IMR-90 (cell line): ENCODE measurements around the gene DYSF. TPM values are rescaled to one million over a fixed set of nuclear protein-coding genes. Genes with fewer than 3 reads are reported as not detected.

Experiments
- ATAC-seq: fragments of 200-7000 bp; cut with Tn5 transposase; 2 replicates; pipeline ENCODE4 v1.9.1; 2020; ENCODE audit warnings: low read depth, mild to moderate bottlenecking, moderate library complexity
- BruUV-seq: library from RNA; stranded (reverse); fragments of 400-500 nt; replicated peaks from 2 replicates; lab custom pipeline; 2021; lab: Mats Ljungman, UMichigan
- CTCF ChIA-PET: fragments of 300-600 bp; formaldehyde crosslinking; extraction: SDS; loops from one replicate; lab custom pipeline; 2021; ENCODE audit warnings: antibody characterized with exemption; lab: Yijun Ruan, JAX
- POLR2A ChIA-PET: fragments of 300-600 bp; sonication (Branson Sonifier 250); formaldehyde crosslinking; loops from one replicate; lab custom pipeline; 2022; ENCODE audit warnings: antibody characterized with exemption; ENCODE audit not compliant: unreplicated experiment; lab: Charles Lee
- DNase-seq: peaks from one replicate; pipeline ENCODE4 v3.0.0; 2013
- H2AFZ ChIP-seq: replicated peaks from 2 replicates; pipeline ENCODE3; 2013; ENCODE audit warnings: low read length, mild to moderate bottlenecking; ENCODE audit not compliant: poor library complexity
- H2AK5ac ChIP-seq: 2 replicates; pipeline ENCODE4 v1.6.1; 2013; ENCODE audit warnings: low read depth, low read length, inconsistent platforms
- H2AK9ac ChIP-seq: replicated peaks from 2 replicates; pipeline ENCODE3; 2013; ENCODE audit warnings: mild to moderate bottlenecking, low read depth, low read length, moderate library complexity; ENCODE audit not compliant: poor library complexity
- H2BK120ac ChIP-seq: 2 replicates; pipeline ENCODE4 v1.6.1; 2013; ENCODE audit warnings: low read depth, low read length, inconsistent platforms
- H2BK15ac ChIP-seq: 3 replicates; pipeline ENCODE4 v1.6.1; 2013; ENCODE audit warnings: low read depth, low read length, inconsistent platforms
- H2BK20ac ChIP-seq: 2 replicates; pipeline ENCODE4 v1.6.1; 2013; ENCODE audit warnings: low read depth, mild to moderate bottlenecking, inconsistent platforms, low read length, moderate library complexity
- H2BK5ac ChIP-seq: 2 replicates; pipeline ENCODE4 v1.6.1; 2013; ENCODE audit warnings: mild to moderate bottlenecking, low read depth, low read length, inconsistent platforms; ENCODE audit not compliant: poor library complexity, severe bottlenecking
- H3K14ac ChIP-seq: replicated peaks from 2 replicates; pipeline ENCODE4 v1.6.1; 2013; ENCODE audit warnings: low read depth, low read length, inconsistent platforms
- H3K18ac ChIP-seq: 2 replicates; pipeline ENCODE4 v1.6.1; 2013; ENCODE audit warnings: low read depth, low read length, control low read depth
- H3K23ac ChIP-seq: 2 replicates; pipeline ENCODE4 v1.6.1; 2013; ENCODE audit warnings: low read depth, low read length, inconsistent platforms
- H3K27ac ChIP-seq: 2 replicates; pipeline ENCODE4 v1.5.1; 2013; ENCODE audit warnings: mild to moderate bottlenecking, control low read depth, low read length; ENCODE audit not compliant: insufficient read depth
- H3K27me3 ChIP-seq: 2 replicates; pipeline ENCODE4 v1.6.1; 2013; ENCODE audit warnings: low read length; ENCODE audit not compliant: control insufficient read depth, insufficient read depth
- H3K36me3 ChIP-seq: 2 replicates; pipeline ENCODE4 v1.6.1; 2013; ENCODE audit warnings: low read length, mixed read lengths; ENCODE audit not compliant: control insufficient read depth, insufficient read depth
- H3K4ac ChIP-seq: 2 replicates; pipeline ENCODE4 v1.6.1; 2013; ENCODE audit warnings: low read depth, low read length, inconsistent platforms
- H3K4me1 ChIP-seq: 2 replicates; pipeline ENCODE4 v1.6.1; 2013; ENCODE audit warnings: low read length, mixed read lengths; ENCODE audit not compliant: control insufficient read depth, insufficient read depth
- H3K4me2 ChIP-seq: 2 replicates; pipeline ENCODE4 v1.6.1; 2013; ENCODE audit warnings: low read depth, mild to moderate bottlenecking, control low read depth, low read length, moderate library complexity
- H3K4me3 ChIP-seq: 2 replicates; pipeline ENCODE4 v1.5.1; 2013; ENCODE audit warnings: low read depth, mild to moderate bottlenecking, control low read depth, low read length, moderate library complexity; ENCODE audit not compliant: insufficient read depth
- H3K56ac ChIP-seq: 2 replicates; pipeline ENCODE4 v1.6.1; 2013; ENCODE audit warnings: low read length, inconsistent platforms; ENCODE audit not compliant: insufficient read depth; ENCODE audit errors: extremely low read depth
- H3K79me1 ChIP-seq, 2 experiments: 2 replicates each; pipeline ENCODE4 v1.6.1; 2013; ENCODE audit warnings: low read length in 2 of 2, inconsistent platforms in 1 of 2, low read depth in 1 of 2
- H3K9ac ChIP-seq: 2 replicates; pipeline ENCODE4 v1.6.1; 2013; ENCODE audit warnings: low read depth, low read length, control low read depth
- H3K9me1 ChIP-seq: 2 replicates; pipeline ENCODE4 v1.6.1; 2013; ENCODE audit warnings: low read length, inconsistent platforms; ENCODE audit not compliant: insufficient read depth
- H3K9me3 ChIP-seq: 2 replicates; pipeline ENCODE4 v1.6.1; 2013; ENCODE audit warnings: low read length; ENCODE audit not compliant: control insufficient read depth, insufficient read depth
- H4K20me1 ChIP-seq: 2 replicates; pipeline ENCODE4 v1.6.1; 2013; ENCODE audit warnings: low read length, inconsistent platforms; ENCODE audit not compliant: insufficient read depth
- H4K5ac ChIP-seq: 2 replicates; pipeline ENCODE4 v1.6.1; 2013; ENCODE audit warnings: mild to moderate bottlenecking, low read depth, low read length, control low read depth
- H4K8ac ChIP-seq, 2 experiments: 2 replicates each; pipeline ENCODE4 v1.6.1; 2013; ENCODE audit warnings: low read depth in 2 of 2, low read length in 2 of 2, control low read depth in 1 of 2, inconsistent platforms in 1 of 2
- H4K91ac ChIP-seq: 2 replicates; pipeline ENCODE4 v1.6.1; 2013; ENCODE audit warnings: low read depth, low read length, inconsistent platforms; ENCODE audit not compliant: insufficient read depth
- BHLHE40 ChIP-seq: fragments of 150-350 bp; IDR thresholded peaks from 2 replicates; pipeline ENCODE4 v1.6.1; 2016; ENCODE audit warnings: mild to moderate bottlenecking, low read depth, low read length
- CEBPB ChIP-seq: IDR thresholded peaks from 2 replicates; pipeline ENCODE4 v1.6.1; 2012; ENCODE audit warnings: low read depth, low read length, improper control_type of control experiment
- CHD1 ChIP-seq: IDR thresholded peaks from 2 replicates; pipeline ENCODE4 v1.6.1; 2012; ENCODE audit warnings: low read depth, low read length, improper control_type of control experiment
- CTCF ChIP-seq: conservative IDR thresholded peaks from 2 replicates; pipeline ENCODE4 v1.5.1; 2012; ENCODE audit warnings: mild to moderate bottlenecking, low read depth, low read length, improper control_type of control experiment
- ELK1 ChIP-seq: fragments of 150-350 bp; IDR thresholded peaks from 2 replicates; pipeline ENCODE4 v1.6.1; 2016; ENCODE audit warnings: low read depth, mild to moderate bottlenecking, low read length, moderate library complexity, borderline replicate concordance
- FOS ChIP-seq: fragments of 150-350 bp; IDR thresholded peaks from 2 replicates; pipeline ENCODE4 v1.6.1; 2016; ENCODE audit warnings: low read depth, low read length
- MAFK ChIP-seq: IDR thresholded peaks from 2 replicates; pipeline ENCODE4 v1.6.1; 2012; ENCODE audit warnings: low read depth, low read length, improper control_type of control experiment
- MAZ ChIP-seq: IDR thresholded peaks from 2 replicates; pipeline ENCODE4 v1.6.1; 2012; ENCODE audit warnings: low read depth, mild to moderate bottlenecking, low read length, improper control_type of control experiment, moderate library complexity, borderline replicate concordance
- MXI1 ChIP-seq: IDR thresholded peaks from 2 replicates; pipeline ENCODE4 v1.6.1; 2012; ENCODE audit warnings: low read depth, mild to moderate bottlenecking, low read length, moderate library complexity, borderline replicate concordance
- NFE2L2 ChIP-seq: fragments of 150-350 bp; IDR thresholded peaks from 2 replicates; pipeline ENCODE4 v1.6.1; 2016; ENCODE audit warnings: low read depth, mild to moderate bottlenecking, low read length
- POLR2A ChIP-seq: IDR thresholded peaks from 2 replicates; pipeline ENCODE4 v1.6.1; 2012; ENCODE audit warnings: mild to moderate bottlenecking, low read depth, low read length
- RAD21 ChIP-seq: IDR thresholded peaks from 2 replicates; pipeline ENCODE4 v1.6.1; 2012; ENCODE audit warnings: low read length, improper control_type of control experiment
- RCOR1 ChIP-seq: IDR thresholded peaks from 2 replicates; pipeline ENCODE4 v1.6.1; 2012; ENCODE audit warnings: mild to moderate bottlenecking, low read length, improper control_type of control experiment; ENCODE audit not compliant: insufficient replicate concordance
- RFX5 ChIP-seq: IDR thresholded peaks from 2 replicates; pipeline ENCODE4 v1.8.0; 2012; ENCODE audit warnings: low read depth, mild to moderate bottlenecking, low read length, moderate library complexity
- SMC3 ChIP-seq: fragments of 150-350 bp; IDR thresholded peaks from 2 replicates; pipeline ENCODE4 v1.6.1; 2016; ENCODE audit warnings: low read depth, mild to moderate bottlenecking, antibody characterized with exemption, low read length, moderate library complexity
- USF2 ChIP-seq: fragments of 150-350 bp; IDR thresholded peaks from 2 replicates; pipeline ENCODE4 v1.6.1; 2017; ENCODE audit warnings: mild to moderate bottlenecking, antibody characterized with exemption, low read length, low read depth
- WGBS, 2 experiments: methylation state at CpG; one replicate each; pipeline versions ENCODE4 v1.1.5 to v1.1.7; 2013; ENCODE audit warnings: missing lambda C conversion rate in 2 of 2; ENCODE audit not compliant: insufficient read length in 1 of 2; ENCODE audit errors: extremely low coverage in 2 of 2; 5-methylcytosine and 5-hydroxymethylcytosine counted together
- dilution Hi-C: fragments of 300-500 bp; cut with HindIII; formaldehyde crosslinking; loops from one replicate; pipeline ENCODE4 v1.14.3; 2018; ENCODE audit warnings: low sequenced_read_pairs; ENCODE audit not compliant: unreplicated experiment
- in situ Hi-C: fragments of 300-500 bp; cut with MboI; formaldehyde crosslinking; loops from 3 replicates; pipeline ENCODE4 v1.14.3; 2019; ENCODE audit warnings: low sequenced_read_pairs, inconsistent platforms, mixed read lengths
- intact Hi-C: fragments of 100-400 bp; cut with micrococcal nuclease; formaldehyde crosslinking; loops from 2 replicates; pipeline ENCODE4 v1.10.0; 2022
- polyA plus RNA-seq, 3 experiments: library from polyadenylated mRNA; depleted of rRNA; stranded (reverse); fragments of >200 nt; gene quantifications; 2 replicates each; pipeline ENCODE4 v1.2.3, GENCODE V29; 2012; ENCODE audit warnings: low replicate concordance in 1 of 3
- total RNA-seq: library from RNA; depleted of rRNA; stranded (reverse); fragments of >200 nt; gene quantifications from 2 replicates; pipeline ENCODE4 v1.2.3, GENCODE V29; 2012

DYSF gene
- total and polyA plus RNA-seq, 2 of the 4 experiments (the other 2 are of a cell fraction): 0.09 to 0.18 TPM

GRCh38 chr2:71560638-71561011 is 107.3 kb downstream of the DYSF start:
- Histone ChIP-seq H3K9ac (no peak overlapping the region), H2AK9ac (no peak overlapping the region), H2AK5ac (no peak overlapping the region), H2BK5ac (no peak overlapping the region), H3K23ac (no peak overlapping the region), H3K14ac (no peak overlapping the region), H4K20me1 (no peaks in the 10 kb centered on the region), H3K9me1 (no peaks in the 10 kb centered on the region), H2BK15ac (no peak overlapping the region), H4K8ac (no peak overlapping the region), H2BK120ac (no peak overlapping the region), H3K18ac (no peak overlapping the region), H2AFZ (no peak overlapping the region), H3K4ac (no peak overlapping the region), H2BK20ac (no peak overlapping the region), H3K56ac (no peak overlapping the region), H3K4me3 (no peak overlapping the region), H3K79me1 (no peaks in the 10 kb centered on the region), H4K91ac (no peak overlapping the region), H3K27ac (no peak overlapping the region), H3K9me3 (no peaks in the 10 kb centered on the region), H3K4me2 (no peak overlapping the region), H3K36me3 (no peaks in the 10 kb centered on the region), H4K5ac (no peak overlapping the region), H3K27me3 (peaks cover 50% of the 10 kb centered on the region), H3K4me1 (no peaks in the 10 kb centered on the region)
- intact Hi-C loops (no loop called here), in situ Hi-C loops (no loop called here), dilution Hi-C loops (no loop called here)
- ChIA-PET CTCF (interaction anchor here (0.9 kb wide), 1 partner anchor 9 kb away, joined by 3 read pairs; no protein-coding TSS in a partner anchor), POLR2A (no interaction called here)
- ATAC-seq: no peak
- WGBS, 2 experiments: 20% methylated on average over 2 of the region's 20 CpGs; no CpG with 5 or more reads in 1 of the 2 experiments
- no peak for TF ChIP-seq MXI1
- no peak for TF ChIP-seq SMC3
- no peak for TF ChIP-seq MAZ
- TF ChIP-seq FOS: no peak
- TF ChIP-seq RAD21: no peak
- TF ChIP-seq CHD1: no peak
- no peak for TF ChIP-seq CTCF
- TF ChIP-seq USF2: no peak
- no peak for TF ChIP-seq BHLHE40
- TF ChIP-seq NFE2L2: no peak
- no peak for TF ChIP-seq ELK1
- no peak for TF ChIP-seq CEBPB
- TF ChIP-seq MAFK: no peak
- TF ChIP-seq RFX5: no peak
- no peak for TF ChIP-seq POLR2A
- TF ChIP-seq RCOR1: no peak
- no TSS peak for BruUV-seq
- no peak for DNase-seq
